ENCODE data around the gene KLHDC8A. TPM values are rescaled to one million over a fixed set of nuclear protein-coding genes. Genes with fewer than 3 reads are reported as not detected.

The KLHDC8A gene
- total RNA-seq, 4 donors from 2014 or later, result 0.88 to 14.1 (median 7.5) TPM; not detected in 1

DNA sequence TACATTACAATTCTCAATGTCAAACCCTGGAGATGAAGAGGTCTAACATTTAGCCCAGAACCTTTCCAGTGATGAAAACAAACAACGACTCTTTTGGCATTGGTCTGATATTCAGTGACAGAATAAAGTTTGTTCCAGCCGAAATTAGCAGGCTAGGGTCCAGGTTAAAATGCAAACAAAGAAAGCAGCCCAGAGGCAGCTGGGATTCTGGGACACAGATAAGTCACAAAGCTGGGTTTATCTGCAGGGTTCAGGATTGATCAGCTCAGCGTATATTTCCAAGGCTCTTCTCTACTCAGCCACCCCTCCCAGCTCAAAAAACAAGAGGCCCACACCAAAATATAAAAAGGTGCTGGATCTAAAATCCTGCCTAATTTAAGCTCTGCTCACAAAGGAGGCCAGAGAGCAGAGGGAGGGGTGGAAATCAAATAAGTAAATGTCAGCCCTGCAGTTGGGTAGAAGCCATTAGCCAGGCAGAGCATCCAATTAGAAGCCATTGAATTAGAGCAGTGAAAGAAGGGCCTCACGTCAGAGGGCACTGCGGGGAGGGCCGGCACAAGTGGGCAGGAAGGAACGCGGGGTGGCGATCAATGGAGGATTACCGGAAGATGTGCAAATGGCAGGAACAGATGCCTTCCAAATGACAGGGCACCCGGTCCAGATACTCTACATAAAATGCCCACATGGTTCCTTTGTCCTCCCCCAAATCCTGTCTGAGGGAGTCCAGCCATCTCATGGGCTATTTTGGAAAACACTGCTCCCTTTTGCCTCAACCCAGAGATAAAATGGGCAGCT, 3.2 kb upstream of the KLHDC8A start:
- Histone ChIP-seq H3K4me1 (no peaks in the 10 kb centered on the region), H3K36me3 (no peaks in the 10 kb centered on the region), H3K9me3 (no peaks in the 10 kb centered on the region), H3K4me3 (no peak overlapping the region), H3K27me3 (no peaks in the 10 kb centered on the region), H3K27ac (no peak overlapping the region)
- no peak for TF ChIP-seq POLR2A (IDR thresholded peaks at IDR 0.05)
- TF ChIP-seq, protein P1, sequence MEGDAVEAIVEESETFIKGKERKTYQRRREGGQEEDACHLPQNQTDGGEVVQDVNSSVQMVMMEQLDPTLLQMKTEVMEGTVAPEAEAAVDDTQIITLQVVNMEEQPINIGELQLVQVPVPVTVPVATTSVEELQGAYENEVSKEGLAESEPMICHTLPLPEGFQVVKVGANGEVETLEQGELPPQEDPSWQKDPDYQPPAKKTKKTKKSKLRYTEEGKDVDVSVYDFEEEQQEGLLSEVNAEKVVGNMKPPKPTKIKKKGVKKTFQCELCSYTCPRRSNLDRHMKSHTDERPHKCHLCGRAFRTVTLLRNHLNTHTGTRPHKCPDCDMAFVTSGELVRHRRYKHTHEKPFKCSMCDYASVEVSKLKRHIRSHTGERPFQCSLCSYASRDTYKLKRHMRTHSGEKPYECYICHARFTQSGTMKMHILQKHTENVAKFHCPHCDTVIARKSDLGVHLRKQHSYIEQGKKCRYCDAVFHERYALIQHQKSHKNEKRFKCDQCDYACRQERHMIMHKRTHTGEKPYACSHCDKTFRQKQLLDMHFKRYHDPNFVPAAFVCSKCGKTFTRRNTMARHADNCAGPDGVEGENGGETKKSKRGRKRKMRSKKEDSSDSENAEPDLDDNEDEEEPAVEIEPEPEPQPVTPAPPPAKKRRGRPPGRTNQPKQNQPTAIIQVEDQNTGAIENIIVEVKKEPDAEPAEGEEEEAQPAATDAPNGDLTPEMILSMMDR (IDR thresholded peaks at IDR 0.05), result no peak
- DNase-seq, result no peak
- intact Hi-C loops (cut with DNase I; ENCODE audit: low total_unique reads), result no loop called here

- Histone ChIP-seq H3K4me3 (no peak overlapping the region), H3K36me3 (no peaks in the 10 kb centered on the region), H3K27me3 (no peaks in the 10 kb centered on the region), H3K27ac (no peak overlapping the region), H3K4me1 (no peaks in the 10 kb centered on the region), H3K9me3 (no peaks in the 10 kb centered on the region)
- no peak for DNase-seq
- intact Hi-C loops (cut with DNase I; ENCODE audit: low total_unique reads), result no loop called here
- no peak for TF ChIP-seq POLR2A (IDR thresholded peaks at IDR 0.05)
- TF ChIP-seq, protein P1 (IDR thresholded peaks at IDR 0.05), result no peak
Measured at GRCh38 chr1:205358579-205358978, 1.9 kb upstream of the KLHDC8A start.

- Histone ChIP-seq H3K36me3 (no peaks in the 10 kb centered on the region), H3K4me3 (peak overlapping the region in 1 of 2 donors; percentile 41), H3K4me1 (no peaks in the 10 kb centered on the region), H3K27ac (peak overlapping the region; percentile 40 to 67), H3K9me3 (no peaks in the 10 kb centered on the region), H3K27me3 (no peaks in the 10 kb centered on the region)
- TF ChIP-seq, protein P1 (IDR thresholded peaks at IDR 0.05), result no peak
- TF ChIP-seq POLR2A (IDR thresholded peaks at IDR 0.05), result no peak
- DNase-seq, result no peak
- intact Hi-C loops (cut with DNase I; ENCODE audit: low total_unique reads), result no loop called here
Measured at GRCh38 chr1:205357567-205357966, 845 bp upstream of the KLHDC8A start.

GRCh38 chr1:205355075-205355453, 1.7 kb downstream of the KLHDC8A start:
- H3K9me3 ChIP-seq, result no peaks in the 10 kb centered on the region

More at GRCh38 chr1:205355075-205355453, 1.7 kb downstream of the KLHDC8A start:
- H3K27ac ChIP-seq, result no peak overlapping the region
- TF ChIP-seq, protein P1 (IDR thresholded peaks at IDR 0.05), result no peak
- no peak for TF ChIP-seq POLR2A (IDR thresholded peaks at IDR 0.05)
- peak overlapping the region in 1 of 2 donors; percentile 41 for H3K4me3 ChIP-seq
- no peaks in the 10 kb centered on the region for H3K27me3 ChIP-seq
- H3K4me1 ChIP-seq, result no peaks in the 10 kb centered on the region
- H3K36me3 ChIP-seq, result no peaks in the 10 kb centered on the region
- no peak for DNase-seq
- intact Hi-C loops (cut with DNase I; ENCODE audit: low total_unique reads), result no loop called here
